ENCODE data around the gene FBXL17. TPM values are rescaled to one million over a fixed set of nuclear protein-coding genes. Genes with fewer than 3 reads are reported as not detected.

The FBXL17 gene
- total and polyA plus RNA-seq, 4 donors = 2.1 to 14.1 (median 6.3) TPM

DNA sequence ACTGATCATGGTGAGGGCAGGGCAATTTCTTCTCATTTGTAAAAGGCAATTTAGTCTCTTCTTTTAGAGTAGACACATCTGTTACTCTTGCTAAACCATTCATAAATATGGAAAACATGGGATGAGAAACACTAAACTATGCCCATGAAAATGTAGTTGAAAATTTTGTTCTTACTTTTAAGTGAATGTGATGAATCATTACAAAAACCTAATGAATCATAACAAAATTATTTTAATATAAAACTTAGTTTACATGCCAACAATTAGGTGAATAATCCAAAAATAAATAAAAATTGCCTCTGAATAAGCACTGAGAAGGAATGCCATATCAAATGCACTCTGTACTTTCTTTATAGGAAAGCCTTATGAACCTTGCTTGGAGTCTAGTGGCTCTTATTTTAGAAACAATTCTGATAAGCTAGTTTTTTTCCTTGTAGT is 413.5 kb downstream of the FBXL17 start (continued):
- TF ChIP-seq, protein P1, sequence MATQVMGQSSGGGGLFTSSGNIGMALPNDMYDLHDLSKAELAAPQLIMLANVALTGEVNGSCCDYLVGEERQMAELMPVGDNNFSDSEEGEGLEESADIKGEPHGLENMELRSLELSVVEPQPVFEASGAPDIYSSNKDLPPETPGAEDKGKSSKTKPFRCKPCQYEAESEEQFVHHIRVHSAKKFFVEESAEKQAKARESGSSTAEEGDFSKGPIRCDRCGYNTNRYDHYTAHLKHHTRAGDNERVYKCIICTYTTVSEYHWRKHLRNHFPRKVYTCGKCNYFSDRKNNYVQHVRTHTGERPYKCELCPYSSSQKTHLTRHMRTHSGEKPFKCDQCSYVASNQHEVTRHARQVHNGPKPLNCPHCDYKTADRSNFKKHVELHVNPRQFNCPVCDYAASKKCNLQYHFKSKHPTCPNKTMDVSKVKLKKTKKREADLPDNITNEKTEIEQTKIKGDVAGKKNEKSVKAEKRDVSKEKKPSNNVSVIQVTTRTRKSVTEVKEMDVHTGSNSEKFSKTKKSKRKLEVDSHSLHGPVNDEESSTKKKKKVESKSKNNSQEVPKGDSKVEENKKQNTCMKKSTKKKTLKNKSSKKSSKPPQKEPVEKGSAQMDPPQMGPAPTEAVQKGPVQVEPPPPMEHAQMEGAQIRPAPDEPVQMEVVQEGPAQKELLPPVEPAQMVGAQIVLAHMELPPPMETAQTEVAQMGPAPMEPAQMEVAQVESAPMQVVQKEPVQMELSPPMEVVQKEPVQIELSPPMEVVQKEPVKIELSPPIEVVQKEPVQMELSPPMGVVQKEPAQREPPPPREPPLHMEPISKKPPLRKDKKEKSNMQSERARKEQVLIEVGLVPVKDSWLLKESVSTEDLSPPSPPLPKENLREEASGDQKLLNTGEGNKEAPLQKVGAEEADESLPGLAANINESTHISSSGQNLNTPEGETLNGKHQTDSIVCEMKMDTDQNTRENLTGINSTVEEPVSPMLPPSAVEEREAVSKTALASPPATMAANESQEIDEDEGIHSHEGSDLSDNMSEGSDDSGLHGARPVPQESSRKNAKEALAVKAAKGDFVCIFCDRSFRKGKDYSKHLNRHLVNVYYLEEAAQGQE (IDR thresholded peaks at IDR 0.05) = no peak

DNA sequence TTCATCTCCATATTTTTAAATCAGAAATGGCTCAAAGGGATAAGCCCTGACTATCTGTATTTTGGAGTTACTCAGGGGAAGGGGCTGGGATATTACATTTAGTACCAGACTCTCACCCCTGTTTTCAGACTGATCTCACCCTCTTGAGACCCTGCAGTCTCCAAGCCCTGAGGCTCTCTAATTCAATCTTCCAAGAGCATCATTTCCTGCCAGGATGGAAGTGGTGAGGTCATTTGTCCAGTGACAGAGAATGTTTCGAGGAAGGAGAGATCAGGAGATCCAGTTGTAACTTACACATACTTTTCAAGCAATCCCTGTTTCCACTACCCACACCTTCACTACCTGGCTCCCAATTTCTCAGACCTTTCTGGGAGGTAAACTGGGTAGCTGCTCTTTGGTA is 415.7 kb downstream of the FBXL17 start:
- H3K9ac ChIP-seq (ENCODE audit: low read depth in 1 of 2, low read length in 2 of 2) = no peak overlapping the region
- no peak for DNase-seq (ENCODE audit: low spot score)
- H3K9me3 ChIP-seq (ENCODE audit: control insufficient read depth in 4 of 4, low read length in 3 of 4) = no peaks in the 10 kb centered on the region
- H3K27me3 ChIP-seq (ENCODE audit: control insufficient read depth in 4 of 4, insufficient read depth in 4 of 4, low read length in 3 of 4) = no peaks in the 10 kb centered on the region
- H3K36me3 ChIP-seq (ENCODE audit: control insufficient read depth in 4 of 4, insufficient read depth in 3 of 4, low read depth in 1 of 4, low read length in 3 of 4) = no peaks in the 10 kb centered on the region
- no peak for TF ChIP-seq FOXA2 (IDR thresholded peaks at IDR 0.05)
- TF ChIP-seq, protein P2, sequence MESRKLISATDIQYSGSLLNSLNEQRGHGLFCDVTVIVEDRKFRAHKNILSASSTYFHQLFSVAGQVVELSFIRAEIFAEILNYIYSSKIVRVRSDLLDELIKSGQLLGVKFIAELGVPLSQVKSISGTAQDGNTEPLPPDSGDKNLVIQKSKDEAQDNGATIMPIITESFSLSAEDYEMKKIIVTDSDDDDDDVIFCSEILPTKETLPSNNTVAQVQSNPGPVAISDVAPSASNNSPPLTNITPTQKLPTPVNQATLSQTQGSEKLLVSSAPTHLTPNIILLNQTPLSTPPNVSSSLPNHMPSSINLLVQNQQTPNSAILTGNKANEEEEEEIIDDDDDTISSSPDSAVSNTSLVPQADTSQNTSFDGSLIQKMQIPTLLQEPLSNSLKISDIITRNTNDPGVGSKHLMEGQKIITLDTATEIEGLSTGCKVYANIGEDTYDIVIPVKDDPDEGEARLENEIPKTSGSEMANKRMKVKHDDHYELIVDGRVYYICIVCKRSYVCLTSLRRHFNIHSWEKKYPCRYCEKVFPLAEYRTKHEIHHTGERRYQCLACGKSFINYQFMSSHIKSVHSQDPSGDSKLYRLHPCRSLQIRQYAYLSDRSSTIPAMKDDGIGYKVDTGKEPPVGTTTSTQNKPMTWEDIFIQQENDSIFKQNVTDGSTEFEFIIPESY (IDR thresholded peaks at IDR 0.05) = no peak
- no peaks in the 10 kb centered on the region for H3K4me1 ChIP-seq (ENCODE audit: control insufficient read depth in 4 of 4, insufficient read depth in 4 of 4, low read length in 3 of 4)
- no peak overlapping the region for H3K4me3 ChIP-seq (ENCODE audit: low read depth in 1 of 3, low read length in 3 of 3)
- H3K27ac ChIP-seq (ENCODE audit: low read depth in 1 of 2, low read length in 2 of 2) = no peak overlapping the region
- WGBS = 93% methylated on average over 1 of the region's 1 CpG

DNA sequence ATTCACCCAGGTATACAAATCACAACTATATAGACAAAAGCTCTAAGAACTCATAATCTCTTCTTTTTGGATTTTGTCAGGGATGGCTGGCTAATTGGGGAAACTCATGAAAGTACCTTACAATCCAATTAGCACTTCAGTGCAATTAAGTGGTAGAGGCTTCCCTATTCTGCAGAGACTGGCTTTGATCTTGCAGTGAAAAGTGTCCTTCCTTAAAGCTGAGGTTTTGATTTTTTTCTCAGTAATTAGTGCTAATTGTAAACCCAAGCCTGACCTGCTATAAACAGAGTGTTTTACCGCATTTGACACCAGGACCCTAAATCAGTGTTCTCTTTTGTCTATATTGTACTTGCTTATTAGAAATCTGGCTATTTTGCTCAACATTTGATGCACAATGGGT is 417.2 kb downstream of the FBXL17 start:
- no peak for TF ChIP-seq SP1 (IDR thresholded peaks at IDR 0.05)
- TF ChIP-seq, protein P3, sequence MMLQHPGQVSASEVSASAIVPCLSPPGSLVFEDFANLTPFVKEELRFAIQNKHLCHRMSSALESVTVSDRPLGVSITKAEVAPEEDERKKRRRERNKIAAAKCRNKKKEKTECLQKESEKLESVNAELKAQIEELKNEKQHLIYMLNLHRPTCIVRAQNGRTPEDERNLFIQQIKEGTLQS (IDR thresholded peaks at IDR 0.05) = no peak
- TF ChIP-seq HNF4G (IDR thresholded peaks at IDR 0.05) = no peak
- TF ChIP-seq RAD21 (IDR thresholded peaks at IDR 0.05) = no peak
- TF ChIP-seq, protein P2 (IDR thresholded peaks at IDR 0.05) = no peak
- no peak for TF ChIP-seq TAF1 (conservative IDR thresholded peaks at IDR 0.05)
- no peak for TF ChIP-seq JUND (IDR thresholded peaks at IDR 0.05)
- no peak for TF ChIP-seq GABPA (IDR thresholded peaks at IDR 0.05 in 1 of 2, conservative IDR thresholded peaks at IDR 0.05 in 1 of 2)
- no peak for TF ChIP-seq NR2F2 (IDR thresholded peaks at IDR 0.05)
- TF ChIP-seq FOXA1 (IDR thresholded peaks at IDR 0.05) = no peak
- no peak for TF ChIP-seq YY1 (IDR thresholded peaks at IDR 0.05)
- no peak for TF ChIP-seq EGR1 (IDR thresholded peaks at IDR 0.05; ENCODE audit: low read depth in 2 of 2)
- TF ChIP-seq, protein P4, sequence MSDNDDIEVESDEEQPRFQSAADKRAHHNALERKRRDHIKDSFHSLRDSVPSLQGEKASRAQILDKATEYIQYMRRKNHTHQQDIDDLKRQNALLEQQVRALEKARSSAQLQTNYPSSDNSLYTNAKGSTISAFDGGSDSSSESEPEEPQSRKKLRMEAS (IDR thresholded peaks at IDR 0.05) = no peak
- no peak for TF ChIP-seq HNF4A (conservative IDR thresholded peaks at IDR 0.05)
- TF ChIP-seq RXRA (IDR thresholded peaks at IDR 0.05) = no peak
- no peak for TF ChIP-seq FOXA2 (IDR thresholded peaks at IDR 0.05)
- TF ChIP-seq, protein P5, sequence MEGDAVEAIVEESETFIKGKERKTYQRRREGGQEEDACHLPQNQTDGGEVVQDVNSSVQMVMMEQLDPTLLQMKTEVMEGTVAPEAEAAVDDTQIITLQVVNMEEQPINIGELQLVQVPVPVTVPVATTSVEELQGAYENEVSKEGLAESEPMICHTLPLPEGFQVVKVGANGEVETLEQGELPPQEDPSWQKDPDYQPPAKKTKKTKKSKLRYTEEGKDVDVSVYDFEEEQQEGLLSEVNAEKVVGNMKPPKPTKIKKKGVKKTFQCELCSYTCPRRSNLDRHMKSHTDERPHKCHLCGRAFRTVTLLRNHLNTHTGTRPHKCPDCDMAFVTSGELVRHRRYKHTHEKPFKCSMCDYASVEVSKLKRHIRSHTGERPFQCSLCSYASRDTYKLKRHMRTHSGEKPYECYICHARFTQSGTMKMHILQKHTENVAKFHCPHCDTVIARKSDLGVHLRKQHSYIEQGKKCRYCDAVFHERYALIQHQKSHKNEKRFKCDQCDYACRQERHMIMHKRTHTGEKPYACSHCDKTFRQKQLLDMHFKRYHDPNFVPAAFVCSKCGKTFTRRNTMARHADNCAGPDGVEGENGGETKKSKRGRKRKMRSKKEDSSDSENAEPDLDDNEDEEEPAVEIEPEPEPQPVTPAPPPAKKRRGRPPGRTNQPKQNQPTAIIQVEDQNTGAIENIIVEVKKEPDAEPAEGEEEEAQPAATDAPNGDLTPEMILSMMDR (IDR thresholded peaks at IDR 0.05; ENCODE audit: low read depth, low read length, missing input control) = no peak
- Histone ChIP-seq H3K4me1 (ENCODE audit: control insufficient read depth in 4 of 4, insufficient read depth in 4 of 4, low read length in 3 of 4) (no peaks in the 10 kb centered on the region), H3K9ac (ENCODE audit: low read depth in 1 of 2, low read length in 2 of 2) (no peak overlapping the region), H3K9me3 (ENCODE audit: control insufficient read depth in 4 of 4, low read length in 3 of 4) (no peaks in the 10 kb centered on the region), H3K36me3 (ENCODE audit: control insufficient read depth in 4 of 4, insufficient read depth in 3 of 4, low read depth in 1 of 4, low read length in 3 of 4) (no peaks in the 10 kb centered on the region), H3K27me3 (ENCODE audit: control insufficient read depth in 4 of 4, insufficient read depth in 4 of 4, low read length in 3 of 4) (no peaks in the 10 kb centered on the region), H3K4me3 (ENCODE audit: low read depth in 1 of 3, low read length in 3 of 3) (no peak overlapping the region), H3K27ac (ENCODE audit: low read depth in 1 of 2, low read length in 2 of 2) (no peak overlapping the region)
- no peak for DNase-seq (ENCODE audit: low spot score)
- WGBS = 100% methylated on average over 1 of the region's 1 CpG

Measured in liver (tissue), 9 donors.